CD4-positive, alpha-beta T cell treated with Interleukin-1 beta for 1 hour (primary cell): ENCODE data around the gene DSN1.

Source experiments
- DNase-seq, 2 donors: peaks; one replicate each; pipeline ENCODE4 v3.0.0-alpha.2; 2020 to 2022

Gene DSN1

DNA sequence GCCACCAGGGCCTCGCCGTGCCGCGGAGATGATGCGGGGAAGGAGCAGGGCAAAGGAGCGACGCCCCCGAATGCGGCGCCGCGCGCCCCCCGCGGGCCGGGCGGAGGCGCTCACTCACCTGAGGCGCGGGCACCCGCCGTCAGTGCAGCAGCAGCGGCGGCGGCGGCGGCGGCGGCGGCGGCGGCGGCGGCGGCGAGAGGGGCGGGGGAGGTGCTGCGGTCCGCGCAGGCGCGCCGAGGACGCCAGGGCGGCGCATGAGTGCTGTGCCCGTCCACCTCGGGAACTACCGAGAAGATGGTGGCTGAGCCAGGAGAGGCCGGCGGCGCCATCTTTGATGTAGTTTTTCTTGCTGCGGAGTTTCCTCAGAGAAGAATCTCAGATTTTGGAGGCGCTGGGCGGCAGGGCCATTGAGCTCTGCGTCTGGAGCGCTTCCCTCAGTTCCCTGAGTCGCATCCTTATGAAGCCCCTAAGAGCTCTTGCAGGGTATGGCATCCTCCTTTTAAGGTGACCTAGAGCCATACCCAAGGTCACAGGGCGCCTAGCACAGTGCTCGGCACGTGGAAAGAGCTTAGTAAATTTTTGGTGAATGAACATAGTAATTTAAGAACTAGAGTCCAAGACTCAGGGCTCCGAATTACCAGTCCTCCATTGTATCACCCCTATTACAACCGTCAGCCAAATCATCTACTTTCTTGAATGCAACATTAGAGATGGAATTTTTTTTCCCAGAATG, 27.5 kb downstream of the DSN1 start, which contains the start of gene NDRG3:
Gene NDRG3 (minus strand): TSS at position 164 of the 733 bp plus-strand sequence. CDS start 24,355 bp downstream, outside the sequence.
- DNase-seq = peak; percentile 94 to 95

DNA sequence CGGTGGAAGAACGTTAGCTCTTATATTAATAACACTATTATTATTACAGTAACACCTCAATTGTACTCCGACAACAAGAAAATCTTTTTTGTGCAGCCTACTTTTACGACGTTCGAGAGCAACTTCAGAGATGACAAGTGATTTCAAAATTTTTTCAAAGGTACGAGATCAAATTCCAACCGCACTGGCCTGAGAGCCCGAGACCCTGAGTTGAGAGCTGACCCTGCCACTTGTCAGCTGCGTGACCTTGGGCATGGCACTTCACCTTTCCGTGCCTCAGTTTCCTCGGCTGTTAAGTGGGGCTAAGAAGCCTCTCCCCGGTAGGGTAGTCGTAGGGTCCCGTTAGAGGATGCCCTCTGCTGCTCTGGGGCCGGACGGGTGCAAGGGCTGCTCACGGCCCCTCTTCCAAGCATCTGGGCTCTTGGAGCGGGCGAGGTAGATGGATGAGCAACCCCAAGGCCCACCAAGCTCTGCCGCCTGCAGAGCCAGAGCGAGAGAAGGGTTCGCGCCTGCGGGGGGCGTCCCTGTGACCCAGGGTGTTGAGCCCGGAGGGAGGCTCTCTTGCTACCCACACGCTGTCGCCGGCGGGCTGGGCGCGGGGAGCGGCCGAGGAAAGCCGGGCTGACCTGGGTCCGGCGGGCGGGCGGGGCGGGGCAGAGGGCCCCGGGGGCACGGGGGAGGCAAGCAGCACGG, 28.2 kb downstream of the DSN1 start:
- DNase-seq = no peak

DNA sequence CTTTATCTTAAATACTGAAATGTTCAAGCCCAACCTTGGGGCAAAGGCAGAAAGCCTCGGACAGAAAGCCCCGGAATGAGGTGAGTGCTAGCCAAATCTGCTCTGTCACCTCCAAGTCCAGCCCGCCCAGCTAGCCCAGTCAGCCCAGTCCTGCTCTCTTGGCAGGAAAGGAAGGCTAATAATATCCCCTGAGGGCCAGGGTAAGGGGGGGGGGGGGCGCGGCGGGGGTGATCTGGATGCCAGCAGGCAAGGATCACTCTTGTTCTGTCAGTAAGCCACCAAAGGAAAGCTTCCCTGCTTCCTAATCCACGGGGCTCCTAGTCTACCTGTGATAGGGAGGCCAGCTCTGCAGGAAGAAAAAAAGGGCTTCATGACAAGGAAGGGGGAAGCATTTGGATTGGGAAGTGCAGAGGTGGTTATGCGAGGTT, 28.8 kb downstream of the DSN1 start:
- DNase-seq = no peak

DNA sequence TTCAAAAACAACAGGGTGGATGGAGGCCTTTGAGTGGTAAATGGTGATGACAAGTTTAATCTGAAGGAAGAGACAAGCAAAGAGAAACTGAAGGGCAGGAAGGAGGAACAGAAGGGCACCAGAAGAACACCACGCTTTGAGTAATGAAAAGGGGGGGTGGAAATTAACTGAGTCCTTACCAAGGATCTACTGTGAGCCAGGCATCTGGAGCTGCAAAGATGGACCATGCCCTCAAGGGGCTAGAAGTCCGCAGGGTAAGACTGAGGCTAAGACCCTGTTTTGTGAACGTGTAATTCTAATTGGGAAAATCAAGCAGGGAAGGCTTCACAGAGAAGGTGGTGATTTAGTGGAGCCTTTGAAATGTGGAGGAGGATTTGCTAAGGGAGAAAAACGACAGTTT, 29.3 kb downstream of the DSN1 start:
- DNase-seq = no peak

DNA sequence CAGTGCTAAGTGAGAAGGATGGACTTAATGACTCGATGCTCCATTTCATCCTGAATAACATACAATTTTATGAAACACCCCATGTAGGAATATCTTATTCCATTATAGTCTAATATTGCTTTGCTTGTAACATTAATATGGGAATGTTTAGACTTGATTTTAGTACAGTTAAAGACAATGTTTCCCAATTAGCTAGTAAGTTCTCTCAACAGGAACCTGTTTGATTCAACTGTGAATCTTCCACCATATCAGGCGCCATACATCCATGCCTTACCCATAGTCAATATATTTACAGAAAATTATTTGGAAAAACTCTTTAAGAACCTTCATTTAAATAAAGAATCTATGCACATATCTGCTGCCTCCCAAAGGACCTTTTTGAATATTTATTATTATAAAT, 31.0 kb downstream of the DSN1 start:
- DNase-seq = no peak

DNA sequence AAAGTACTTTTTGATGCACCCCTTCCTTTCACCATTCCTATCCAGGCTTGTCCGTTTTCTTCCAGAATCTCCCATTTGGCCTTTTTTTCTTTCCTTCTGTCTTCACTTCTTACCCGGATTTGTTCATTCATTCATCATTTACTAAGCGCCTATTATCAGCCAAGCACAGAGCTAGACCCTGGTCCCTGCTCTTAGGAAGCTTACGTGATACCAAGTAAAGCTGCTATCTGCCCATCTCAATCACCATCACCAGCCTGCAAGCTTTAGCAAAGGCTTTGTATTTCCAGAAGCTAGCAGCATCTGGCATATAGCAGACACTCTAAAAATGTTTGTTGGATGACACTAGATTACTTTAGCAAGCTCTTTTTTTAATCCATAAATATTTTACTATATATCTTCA, 32.5 kb downstream of the DSN1 start:
- no peak for DNase-seq

DNA sequence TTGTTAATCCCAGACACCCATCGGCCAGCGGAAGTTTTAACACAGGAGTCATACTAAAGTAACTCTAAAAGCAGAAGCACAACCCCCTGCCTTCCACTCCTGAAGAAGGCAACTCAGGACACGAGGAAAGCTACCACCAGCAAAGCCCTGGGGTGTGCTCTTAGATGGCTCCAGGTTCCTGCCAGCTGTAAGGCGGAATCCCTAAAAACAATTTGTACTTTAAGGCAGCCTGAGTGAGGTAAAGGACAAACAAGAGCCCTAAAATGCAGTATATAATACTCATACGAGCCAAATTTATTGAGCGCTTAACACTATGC, 36.4 kb downstream of the DSN1 start:
- no peak for DNase-seq

DNA sequence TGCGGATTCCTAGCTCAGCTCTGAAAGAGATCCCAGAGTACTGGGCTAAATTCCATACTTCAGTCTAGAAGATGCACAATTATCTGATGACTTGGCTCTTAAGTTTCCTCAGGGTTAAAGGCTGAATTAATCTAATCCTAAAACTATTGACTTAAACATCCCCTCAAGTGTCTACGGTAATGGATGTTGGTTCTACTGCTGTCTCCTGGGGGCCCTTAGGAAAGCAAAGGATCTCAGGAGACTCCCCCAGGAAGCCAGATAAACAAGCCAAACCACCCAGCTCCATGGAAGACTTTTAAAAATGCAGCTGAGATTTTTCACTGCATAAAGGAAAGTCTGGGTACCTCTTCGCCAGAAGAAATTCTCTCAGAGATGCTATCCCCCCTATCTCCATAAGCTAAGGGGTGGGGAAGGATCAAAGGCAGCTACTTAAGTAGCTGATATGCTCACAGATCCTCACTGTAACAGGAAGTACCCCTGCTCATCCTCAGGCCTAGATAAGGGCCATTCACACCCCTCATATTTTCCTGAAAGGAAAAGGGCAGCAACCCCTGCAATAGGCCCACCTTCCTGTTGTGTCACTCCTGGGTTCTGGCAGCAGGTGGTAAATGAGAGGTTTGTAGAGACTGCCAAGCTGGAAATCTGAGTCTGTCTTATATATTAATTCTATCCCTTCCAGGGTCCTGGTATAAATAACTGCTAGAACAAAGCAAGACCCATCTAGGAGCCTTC, 36.9 kb downstream of the DSN1 start:
- no peak for DNase-seq

DNA sequence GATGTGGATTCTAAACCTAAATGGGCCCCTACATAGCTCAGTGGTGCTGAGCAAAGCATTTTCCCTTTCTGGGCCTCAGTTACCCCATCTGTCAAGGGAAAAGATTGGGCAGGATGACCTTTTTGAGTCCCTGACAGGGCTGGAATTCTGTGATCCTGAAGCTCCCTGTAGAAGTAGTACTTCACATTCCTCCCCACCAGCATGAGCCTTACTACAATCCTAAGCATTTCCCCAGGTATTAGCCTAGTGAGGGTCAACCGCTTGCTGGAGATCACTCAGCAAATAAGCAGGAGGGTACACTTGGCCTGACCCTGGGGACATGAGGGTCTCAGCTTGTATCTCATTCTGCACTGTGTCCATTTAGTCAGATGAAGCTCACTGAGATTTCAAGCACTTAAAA, 41.1 kb downstream of the DSN1 start:
- no peak for DNase-seq

DNA sequence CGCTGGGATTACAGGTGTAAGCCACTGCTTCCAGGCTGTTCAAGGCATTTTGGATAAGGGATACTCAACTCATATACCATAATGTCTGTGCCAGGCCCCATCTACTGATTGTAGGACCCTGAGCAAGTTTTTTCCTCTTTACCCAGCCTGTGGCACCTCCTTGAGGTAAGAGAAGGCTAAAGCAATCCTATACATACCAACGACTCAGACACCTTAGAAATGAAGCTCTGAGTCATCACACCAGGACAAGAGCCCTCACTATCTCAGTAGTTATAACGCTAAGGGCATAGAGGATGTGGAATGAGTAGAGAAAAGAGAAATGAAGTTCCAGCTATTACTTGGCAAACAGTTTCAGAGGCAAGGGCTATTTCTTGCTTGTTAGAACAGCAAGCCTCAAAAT, 44.6 kb downstream of the DSN1 start:
- DNase-seq = peak in 1 of 2 donors; percentile 10

DNA sequence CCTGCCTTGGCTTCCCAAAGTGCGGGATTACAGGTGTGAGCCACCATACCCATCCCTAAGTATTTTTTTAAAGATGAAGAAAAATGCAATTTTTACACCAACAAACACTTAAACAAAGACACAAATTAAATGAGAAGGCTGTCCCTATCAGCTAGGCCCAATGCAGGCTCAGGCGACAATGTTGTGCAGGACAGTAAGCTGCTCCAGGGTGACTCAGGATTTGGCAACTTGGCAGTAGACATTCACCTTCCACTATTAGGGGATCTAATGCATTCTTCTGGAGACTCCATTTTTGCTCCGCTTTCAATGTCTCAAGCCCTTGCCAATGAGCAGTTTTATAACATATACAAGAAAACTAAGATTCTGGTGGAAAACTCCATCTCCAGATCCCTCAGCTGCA, 47.4 kb downstream of the DSN1 start:
- no peak for DNase-seq

DNA sequence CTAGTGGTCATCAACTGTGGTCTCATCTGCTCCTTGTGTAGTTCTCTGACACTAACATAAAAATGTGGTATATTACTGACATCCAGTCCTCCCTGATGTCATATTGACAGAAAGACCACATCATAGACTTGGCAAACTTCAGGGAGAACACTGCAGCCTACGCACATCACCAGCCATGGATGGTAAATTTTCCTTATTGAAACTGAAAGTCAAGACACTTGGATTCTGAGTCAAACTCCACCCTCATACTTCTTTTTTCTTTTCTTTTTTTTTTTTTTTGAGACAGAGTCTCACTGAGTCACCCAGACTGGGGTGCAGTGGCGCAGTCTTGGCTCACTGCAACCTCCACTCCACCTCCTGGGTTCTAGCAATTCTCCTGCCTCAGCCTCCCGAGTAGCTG, 53.1 kb downstream of the DSN1 start:
- no peak for DNase-seq

DNA sequence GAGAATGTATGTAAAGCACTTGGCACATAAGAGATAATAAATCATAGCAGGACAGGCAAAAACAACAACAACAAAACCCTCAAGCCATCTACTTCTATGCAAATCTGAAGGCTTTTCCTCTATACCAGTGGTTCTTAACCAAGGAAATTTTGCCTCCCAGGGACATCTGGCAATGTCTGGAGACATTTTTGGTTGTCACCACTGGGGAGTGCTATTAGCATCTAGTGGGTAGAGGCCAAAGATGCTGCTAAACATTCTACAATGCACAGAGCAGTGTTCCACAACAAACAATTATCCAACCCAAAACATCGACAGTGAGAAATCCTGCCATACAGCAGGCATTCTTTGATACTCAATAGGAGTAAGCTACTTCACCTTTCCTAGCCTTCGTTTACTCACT, 55.9 kb downstream of the DSN1 start:
- DNase-seq = peak; percentile 6 to 39

DNA sequence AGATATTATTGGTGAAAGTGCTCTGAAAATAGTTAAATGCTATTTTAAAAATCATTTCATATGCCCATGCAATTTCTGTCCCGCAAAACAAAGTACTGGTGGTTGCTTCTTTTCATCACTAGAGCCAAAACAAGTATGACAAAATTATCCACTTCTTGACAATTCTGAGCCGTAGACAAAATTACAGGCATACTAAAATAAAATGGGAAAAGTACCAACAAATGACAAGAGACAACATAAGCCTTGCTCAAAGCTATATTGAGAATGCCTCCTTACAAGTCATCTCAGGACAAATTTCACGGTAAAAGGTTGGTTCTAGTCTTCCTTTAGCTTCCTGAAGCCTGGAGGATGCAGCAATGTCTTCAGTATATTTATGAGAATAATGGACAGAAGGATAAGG, 56.5 kb downstream of the DSN1 start:
- DNase-seq = no peak

DNA sequence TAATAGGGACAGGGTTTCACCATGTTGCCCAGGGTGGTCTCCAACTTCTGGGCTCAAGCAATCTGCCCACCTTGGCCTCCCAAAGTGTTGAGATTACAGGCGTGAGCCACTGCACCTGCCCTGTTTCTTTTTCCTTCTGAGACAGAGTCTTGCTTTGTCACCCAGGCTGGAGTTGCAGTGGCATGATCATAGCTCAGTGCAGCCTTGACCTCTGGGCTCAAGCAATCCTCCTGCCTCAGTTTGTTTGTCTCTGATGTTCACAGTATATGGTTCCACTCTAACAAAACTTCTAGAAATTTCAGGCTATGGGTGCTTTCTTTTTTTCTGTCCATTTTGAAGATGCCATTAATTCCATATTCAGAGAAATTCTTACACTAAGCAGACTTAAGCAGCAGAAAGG, 60.8 kb downstream of the DSN1 start:
- DNase-seq = no peak

DNA sequence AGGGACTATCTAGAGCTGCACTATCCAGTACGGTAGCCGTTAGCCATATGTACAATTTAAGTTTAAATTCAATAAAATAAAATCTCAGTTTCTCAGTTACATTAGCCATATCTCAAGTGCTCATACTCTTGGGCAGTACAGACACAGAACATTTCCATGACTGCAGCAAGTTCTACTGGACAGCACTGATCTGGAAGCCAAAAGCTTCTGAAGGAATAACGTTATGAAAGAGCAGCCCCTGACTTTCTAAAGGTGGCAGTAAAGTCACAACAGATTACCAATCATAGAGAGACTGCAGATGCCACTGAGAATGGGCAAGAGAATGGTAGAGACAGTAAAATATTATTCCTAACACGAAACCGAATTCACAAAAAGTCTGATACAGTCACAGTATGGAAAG, 64.4 kb downstream of the DSN1 start:
- no peak for DNase-seq

DNA sequence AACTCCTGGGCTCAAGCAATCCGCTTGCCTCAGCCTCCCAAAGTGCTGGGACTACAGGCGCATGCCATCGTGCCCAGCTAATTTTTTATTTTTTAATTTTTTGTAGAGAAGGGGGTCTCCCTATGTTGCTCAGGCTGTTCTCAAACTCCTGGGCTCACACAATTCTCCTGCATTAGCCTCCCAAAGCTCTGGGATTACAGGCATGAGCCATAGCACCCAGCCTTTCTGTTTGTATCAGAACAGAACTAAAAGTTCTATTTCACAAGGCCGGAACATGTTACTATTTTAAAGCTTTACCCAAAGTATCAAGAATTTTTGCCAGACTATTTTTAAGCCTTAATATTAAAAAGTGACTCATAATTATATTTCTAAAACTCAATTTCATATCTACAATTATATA, 70.0 kb downstream of the DSN1 start:
- no peak for DNase-seq
